ENCODE data around the gene KLHL29.
A peak's percentile ranks its signal among the peaks of the same experiment; 100 is the strongest.

Gene KLHL29

DNA sequence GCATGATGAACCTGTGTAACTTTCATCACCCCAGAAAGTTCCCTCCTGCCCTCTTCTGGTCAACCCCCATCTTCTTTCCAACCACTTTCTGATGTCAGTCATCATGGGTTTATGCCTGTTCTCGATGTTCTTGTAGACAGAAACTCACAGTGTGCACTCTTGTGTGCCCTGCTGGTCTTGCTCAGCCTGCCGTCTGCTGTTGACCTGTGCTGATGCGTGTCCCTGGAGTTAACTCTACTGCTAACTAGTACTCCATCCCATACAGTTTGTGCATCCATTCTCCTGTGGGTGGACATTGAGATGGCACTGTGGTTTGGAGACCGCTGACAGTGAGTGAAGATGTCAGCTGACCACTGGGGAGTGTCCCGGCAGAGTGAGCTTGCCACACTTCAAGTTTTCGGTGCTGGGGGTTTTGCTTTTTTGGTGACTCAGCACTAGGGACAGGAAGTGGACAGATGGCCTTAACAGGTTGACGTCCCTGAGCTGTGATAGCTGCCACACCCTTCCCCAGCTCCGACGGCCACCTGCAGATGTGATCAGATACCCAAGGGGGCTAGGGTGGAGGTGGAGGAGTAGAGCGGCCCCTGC, 14.8 kb downstream of the KLHL29 start:
- no peak for DNase-seq

GRCh38 chr2:23400703-23401102, 15.7 kb downstream of the KLHL29 start:
- peak in 1 of 2 experiments; percentile 23 for DNase-seq

DNA sequence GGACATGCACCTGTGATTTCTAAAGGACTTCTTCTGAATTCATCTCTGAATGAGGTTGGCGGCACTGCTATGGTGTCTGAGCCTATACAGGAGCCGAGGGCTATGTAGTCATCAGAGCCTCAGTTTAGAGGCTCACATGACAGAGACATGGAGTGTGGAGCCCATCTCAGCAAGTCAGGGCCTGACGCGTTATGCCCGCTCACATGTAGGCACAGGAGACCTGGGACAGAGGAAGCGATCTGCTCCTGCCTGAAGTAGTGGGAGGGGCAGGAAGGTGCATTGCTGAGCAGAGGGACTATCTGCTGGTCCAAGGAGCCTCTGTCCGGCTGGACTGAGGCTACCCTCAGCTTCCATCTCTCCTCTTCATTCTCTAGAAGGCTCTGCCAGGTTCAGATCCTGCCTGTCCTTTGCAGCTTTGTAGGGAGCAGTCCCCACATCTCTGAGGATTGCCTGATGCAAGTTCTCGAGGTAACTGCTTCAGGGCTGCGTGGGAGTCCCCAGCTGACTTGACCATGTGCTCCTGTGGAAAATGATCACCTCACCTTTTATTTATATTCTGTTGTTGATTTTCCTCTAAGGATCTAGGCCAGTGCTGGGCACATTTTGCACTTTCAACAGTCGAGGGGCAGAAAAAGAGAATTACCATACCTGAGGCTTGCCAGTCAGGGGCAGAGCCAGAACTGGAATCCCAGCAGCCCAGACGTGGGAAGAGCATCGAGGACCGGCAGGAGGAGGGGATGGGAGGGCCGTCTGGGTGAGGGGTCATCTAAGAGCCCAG, 16.6 kb downstream of the KLHL29 start:
- DNase-seq, result no peak

DNA sequence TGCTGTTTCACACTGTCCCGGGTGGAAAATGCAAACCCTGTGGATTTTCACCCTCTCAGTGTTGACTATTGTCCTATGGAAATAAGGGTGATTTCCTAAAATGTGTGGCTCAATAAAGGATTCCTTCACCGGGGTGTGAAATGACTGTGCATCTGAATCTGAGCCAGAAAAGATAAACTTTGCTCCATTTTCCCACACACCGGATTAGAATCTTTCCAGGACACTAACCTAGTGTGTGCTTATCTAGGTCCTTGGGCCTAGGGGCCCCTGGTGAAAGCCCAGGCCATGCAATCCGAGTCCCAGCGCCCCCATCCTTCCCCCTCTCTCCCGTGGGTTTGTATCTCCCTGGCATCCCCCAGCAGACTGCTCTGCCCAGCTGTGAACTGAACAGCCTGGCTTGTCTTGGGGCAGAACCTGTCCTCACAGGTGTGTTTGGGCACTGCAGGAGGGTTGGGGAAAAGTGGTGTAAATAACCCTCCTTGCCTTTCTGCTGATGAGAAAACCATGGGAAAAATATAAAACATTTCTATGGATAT, 17.3 kb downstream of the KLHL29 start:
- no peak for DNase-seq

DNA sequence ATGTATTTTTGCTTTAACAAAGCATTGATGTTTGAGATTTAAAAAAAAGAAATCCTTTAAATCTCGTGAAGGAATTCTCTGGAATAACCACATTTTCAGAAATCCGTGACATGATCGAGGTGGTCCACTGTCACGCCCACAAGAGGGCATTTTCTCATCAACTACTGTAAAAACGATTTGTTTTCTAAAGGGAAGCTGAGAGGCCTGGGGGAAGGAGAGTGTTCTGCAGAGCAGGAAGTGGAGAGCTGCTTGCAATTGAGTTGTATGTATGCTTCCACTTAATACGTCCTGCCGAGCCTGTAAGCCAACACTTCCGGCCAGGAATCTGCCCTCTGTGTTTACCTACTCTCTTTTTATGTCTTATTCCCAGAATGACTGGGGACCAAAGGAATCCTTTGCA, 19.4 kb downstream of the KLHL29 start:
- DNase-seq, result no peak

DNA sequence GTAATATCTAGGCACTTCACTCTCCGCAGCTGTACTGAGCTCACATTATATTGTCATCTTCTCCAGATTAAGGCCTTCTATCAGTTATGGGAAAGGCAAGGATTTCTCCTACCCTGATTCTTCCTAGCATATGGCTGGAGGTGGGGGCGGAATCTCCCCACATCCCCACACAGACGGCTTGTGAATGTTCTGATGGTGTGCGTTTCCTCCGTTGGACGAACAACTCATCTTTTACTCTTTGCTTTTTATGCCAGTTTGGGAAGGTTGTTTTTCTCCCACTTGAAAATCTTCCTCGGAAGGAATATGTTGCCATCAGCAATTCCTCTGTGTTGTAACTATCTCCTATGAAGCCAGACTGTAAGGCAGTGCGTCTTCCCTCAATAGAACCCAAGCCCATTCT, 24.3 kb downstream of the KLHL29 start:
- DNase-seq, result no peak

DNA sequence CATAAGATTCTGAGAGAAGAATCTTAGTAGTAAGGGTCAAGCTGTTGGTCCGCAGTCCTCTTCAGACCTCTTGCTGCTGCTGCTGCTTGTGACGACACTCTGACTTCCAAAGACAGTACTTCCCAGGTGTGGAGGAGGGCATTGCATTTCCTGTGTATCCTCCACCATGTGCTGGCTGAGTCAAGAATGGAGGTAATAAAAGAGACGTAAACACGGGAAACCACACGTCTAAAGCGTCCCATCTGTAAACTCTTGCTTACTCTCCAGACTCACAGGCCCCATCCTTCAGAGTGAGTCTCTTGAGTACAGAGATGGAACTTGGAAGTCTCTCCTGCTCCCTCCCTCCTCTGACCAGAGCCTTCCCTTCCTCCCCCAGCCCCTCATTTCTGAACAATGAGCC, 25.6 kb downstream of the KLHL29 start:
- DNase-seq, result no peak

DNA sequence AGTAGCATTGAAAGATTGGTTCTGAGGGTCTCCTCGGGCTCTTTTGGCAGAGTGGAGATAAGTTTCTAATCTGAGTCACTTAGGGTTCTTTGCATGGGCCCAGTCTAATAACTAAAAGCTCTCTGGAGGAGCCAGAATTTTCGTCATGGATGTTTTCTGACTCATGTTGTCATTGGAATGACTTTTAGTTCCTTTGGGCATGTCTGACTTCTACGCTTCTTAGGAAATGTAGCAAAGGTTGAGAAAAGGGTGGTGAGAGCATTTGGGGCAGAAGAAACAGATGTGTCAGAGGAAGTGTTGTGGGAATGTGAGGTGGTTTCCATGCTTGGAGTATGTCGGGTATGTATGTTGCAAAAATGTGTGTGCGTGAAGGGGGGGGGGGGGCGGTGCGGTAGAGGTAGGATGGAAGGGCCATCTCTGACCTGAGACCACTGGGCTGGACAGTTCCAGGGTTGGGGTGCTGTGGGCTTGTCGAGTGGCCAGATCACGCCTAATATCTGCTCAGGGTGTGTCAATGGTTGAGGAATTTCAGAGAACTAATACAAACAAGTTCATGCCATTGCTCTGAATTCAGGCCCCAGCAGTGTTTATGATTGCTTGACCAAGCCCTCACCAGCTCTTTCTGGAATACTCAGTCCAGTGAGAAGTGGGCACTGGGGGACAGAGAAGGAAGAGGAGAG, 26.9 kb downstream of the KLHL29 start:
- no peak for DNase-seq

- no peak for DNase-seq
These were observed 27.7 kb downstream of the KLHL29 start for GRCh38 chr2:23412556-23413155.

GRCh38 chr2:23413641-23414040, 28.7 kb downstream of the KLHL29 start:
- DNase-seq, result no peak

- no peak for DNase-seq
These were observed 29.1 kb downstream of the KLHL29 start for GRCh38 chr2:23414106-23414505.

DNA sequence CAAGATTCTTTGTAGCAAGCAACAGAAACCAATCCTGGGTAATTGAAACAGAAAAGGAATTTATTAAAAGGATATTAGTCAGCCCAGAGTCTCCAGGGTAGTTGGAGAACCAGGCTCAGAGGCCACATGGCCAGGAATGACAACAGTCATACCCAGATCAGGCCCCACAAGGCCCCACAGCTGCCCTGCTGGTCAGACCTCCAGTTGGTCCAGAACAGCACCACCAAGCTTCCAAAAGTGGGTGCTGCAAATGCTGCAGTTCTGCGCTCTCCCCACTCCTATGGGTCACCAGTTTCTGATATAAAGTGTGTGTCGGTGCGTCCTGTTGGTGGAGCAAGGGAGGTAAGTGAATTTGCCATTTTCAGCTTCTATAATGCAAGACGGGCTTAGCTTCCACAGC, 29.9 kb downstream of the KLHL29 start:
- DNase-seq, result no peak

- DNase-seq, result no peak
These were observed 32.3 kb downstream of the KLHL29 start for GRCh38 chr2:23417310-23417709.

GRCh38 chr2:23418056-23418455, 33.1 kb downstream of the KLHL29 start:
- no peak for DNase-seq

GRCh38 chr2:23418461-23418911, 33.5 kb downstream of the KLHL29 start:
- no peak for DNase-seq

DNA sequence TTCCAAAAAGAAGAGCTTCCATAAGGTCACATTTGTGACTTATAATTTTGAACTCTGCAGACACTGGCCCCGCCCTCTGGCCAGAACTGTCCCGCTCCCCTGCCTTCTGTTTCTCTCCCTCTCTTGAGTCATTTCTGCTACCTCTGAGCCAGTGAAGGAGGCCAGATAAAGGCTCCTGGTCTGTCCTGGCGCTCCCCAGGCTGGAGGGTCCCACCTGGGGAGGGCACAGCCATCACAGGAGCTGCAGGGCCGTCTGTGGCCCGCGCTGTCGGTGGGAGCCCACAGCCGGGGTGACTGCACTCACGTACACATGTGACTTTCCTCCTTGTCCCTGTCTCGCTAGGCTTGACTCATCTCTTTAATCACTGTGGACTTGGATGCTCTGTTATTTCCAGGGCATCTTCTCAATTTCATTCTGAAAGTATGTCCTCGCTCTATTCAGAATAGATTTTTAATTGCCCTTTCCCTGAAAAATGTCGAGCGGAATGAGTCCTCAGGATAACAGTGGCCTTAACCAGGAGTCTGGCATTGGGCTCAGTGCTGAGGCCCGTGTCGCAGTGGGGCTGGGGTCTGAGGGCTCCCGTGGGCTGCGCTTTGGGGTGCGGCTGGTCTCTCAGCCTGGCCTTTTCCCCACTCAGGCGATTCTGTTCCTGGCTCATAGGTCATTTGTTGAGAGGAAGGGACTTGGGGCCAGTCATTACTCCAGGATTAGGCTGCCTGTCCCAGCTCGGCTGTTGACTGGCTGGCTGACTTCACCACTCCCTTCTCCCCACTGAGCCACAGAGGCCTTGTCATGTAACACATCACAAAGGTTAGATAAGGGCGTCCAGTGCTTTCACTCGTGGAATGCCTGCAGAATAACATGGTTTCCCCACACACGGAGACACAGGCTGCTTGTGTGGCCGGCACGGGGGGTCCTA, 34.5 kb downstream of the KLHL29 start:
- DNase-seq, result no peak

DNA sequence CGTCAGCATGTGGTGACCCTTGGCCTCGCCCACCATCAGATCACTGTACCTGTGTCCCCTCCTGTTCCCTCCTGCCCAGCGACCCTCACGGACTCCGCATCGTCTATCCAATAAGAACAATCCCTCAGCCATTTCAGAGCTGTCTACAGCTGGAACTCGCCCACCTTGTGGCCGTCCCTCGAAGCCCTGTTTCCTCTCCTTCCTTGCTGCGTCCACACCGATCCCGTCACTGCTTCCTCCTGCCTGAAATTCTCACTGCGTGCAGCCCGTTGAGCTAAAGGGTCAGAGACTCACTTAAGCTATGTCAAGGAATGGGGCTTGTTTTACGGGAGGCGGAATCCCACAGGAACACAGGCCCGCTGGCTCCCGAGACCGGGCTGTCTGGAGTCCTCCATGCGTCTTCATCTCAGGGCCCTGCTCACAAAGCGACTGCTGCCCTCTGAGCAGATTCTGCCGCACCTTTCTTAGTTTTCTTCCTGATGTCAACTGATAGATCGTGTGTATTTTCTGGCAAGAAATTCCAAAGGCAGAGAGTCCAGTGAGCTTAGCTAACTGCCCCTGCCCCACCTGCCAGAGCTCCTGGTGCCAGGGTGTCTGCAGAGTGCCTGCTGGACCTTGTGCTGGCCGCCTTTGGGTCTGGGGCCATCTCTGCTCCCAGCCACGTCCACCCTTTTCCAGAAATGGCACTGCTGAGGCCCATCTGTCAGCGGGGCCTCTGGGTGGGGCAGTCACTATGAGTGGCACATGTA, 35.3 kb downstream of the KLHL29 start:
- no peak for DNase-seq

- no peak for DNase-seq
These were observed 36.0 kb downstream of the KLHL29 start for GRCh38 chr2:23420840-23421476.

GRCh38 chr2:23422089-23423061, 37.4 kb downstream of the KLHL29 start:
- DNase-seq, result no peak

Data from NCI-H1930 (cell line).